Fibroblast of gingiva (primary cell): ENCODE results near the gene SYT5.
"Not testable (repeated sequence)": the region's sequence is repeated elsewhere in the genome, so short reads cannot be mapped to it uniquely, and the experiment has no call there.

Experiments
- DNase-seq: peaks from one replicate; pipeline ENCODE4 v3.0.0-alpha.2; 2011; ENCODE audit warnings: low read depth

The SYT5 gene

DNA sequence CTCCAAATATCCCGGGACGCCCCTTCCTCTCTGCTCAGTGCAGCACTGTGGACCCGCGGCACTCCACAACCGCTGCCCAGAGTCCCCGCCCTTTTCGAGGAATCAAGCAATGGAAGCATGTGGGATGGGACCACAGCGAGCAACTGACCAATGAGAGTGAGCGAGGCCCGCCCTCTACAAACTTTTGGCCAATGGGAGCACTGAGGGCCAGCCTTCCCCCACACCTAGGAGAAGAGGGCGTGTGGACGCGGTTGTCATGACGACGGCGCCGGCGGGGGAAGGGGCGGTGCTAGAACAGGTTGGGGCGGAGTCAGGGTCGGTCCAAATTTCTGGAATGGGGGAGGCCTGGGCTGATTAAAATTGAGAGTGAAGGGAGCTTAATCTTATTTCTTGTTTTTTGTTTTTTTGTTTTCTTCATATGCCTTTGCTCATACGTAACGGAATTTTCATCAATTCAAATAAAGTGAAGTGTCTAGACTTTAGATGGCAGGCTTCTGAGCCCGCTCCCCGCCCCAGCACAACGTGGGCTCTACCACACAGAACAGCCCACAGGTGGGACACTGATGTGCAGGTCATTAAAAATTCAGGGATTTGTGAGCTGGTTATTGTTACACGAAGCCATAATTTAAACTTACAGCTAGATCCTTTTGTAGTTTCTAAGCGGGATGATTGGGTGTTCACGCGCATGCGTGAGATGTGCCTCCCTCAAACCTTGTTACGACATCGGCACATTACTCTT is 13.4 kb downstream of the SYT5 start, which contains the start of gene DNAAF3:
TSS of gene DNAAF3 (minus strand) at position 84 of the 739 bp plus-strand sequence. CDS start 200 bp downstream, outside the sequence.
- DNase-seq, result peak; percentile 93

- peak; percentile 60 for DNase-seq
Observed at GRCh38 chr19:55165952-55166529, 14.0 kb downstream of the SYT5 start.

DNA sequence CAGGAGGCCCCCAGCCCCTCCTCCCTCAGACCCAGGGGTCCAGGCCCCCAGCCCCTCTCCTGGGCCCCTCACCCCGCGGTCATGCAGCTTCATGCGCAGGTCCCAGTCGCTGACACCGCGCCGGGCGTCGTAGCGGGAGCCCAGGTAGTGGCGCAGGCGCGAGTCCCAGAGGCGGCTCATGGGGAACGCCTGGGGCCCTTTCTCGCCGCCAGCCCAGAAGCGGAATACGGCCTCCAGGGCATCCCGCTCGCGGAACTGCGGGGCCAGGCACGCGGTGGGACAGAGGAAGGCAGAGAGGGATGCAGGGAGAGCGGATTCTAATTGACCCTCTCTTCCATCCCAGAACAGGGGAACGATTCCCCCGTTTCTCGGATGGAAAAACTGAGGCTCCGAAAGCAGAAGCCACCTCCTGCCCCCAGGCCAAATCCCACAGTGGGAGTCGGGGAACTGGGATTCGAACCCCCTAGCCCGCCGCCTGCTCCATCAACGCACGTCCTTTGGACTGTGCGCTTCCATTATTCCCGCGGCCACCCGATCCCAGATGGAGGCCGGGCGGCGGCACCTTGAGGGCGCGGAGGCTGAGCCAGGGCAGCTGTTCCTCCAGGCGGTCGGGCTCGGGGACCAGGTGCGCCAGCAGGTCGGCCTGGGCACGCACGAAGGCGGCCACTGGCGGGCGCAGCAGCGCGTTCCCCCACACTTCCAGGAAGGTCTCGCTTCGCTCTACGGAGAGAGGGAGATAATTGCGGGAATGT is 18.3 kb downstream of the SYT5 start:
- no peak for DNase-seq

GRCh38 chr19:55160986-55161365 is 19.1 kb downstream of the SYT5 start:
- DNase-seq, result no peak

GRCh38 chr19:55160128-55160985 is 19.7 kb downstream of the SYT5 start:
- DNase-seq, result peak; percentile 48

- no peak for DNase-seq
Observed at GRCh38 chr19:55158848-55159749, 21.0 kb downstream of the SYT5 start.

- no peak for DNase-seq
Observed at GRCh38 chr19:55158423-55158822, 21.7 kb downstream of the SYT5 start.

GRCh38 chr19:55157064-55157908 is 22.8 kb downstream of the SYT5 start, which contains the start of gene TNNI3:
TNNI3 (minus strand) TSS chr19:55157732; CDS start chr19:55157589, 143 bp downstream.
- no peak for DNase-seq

DNA sequence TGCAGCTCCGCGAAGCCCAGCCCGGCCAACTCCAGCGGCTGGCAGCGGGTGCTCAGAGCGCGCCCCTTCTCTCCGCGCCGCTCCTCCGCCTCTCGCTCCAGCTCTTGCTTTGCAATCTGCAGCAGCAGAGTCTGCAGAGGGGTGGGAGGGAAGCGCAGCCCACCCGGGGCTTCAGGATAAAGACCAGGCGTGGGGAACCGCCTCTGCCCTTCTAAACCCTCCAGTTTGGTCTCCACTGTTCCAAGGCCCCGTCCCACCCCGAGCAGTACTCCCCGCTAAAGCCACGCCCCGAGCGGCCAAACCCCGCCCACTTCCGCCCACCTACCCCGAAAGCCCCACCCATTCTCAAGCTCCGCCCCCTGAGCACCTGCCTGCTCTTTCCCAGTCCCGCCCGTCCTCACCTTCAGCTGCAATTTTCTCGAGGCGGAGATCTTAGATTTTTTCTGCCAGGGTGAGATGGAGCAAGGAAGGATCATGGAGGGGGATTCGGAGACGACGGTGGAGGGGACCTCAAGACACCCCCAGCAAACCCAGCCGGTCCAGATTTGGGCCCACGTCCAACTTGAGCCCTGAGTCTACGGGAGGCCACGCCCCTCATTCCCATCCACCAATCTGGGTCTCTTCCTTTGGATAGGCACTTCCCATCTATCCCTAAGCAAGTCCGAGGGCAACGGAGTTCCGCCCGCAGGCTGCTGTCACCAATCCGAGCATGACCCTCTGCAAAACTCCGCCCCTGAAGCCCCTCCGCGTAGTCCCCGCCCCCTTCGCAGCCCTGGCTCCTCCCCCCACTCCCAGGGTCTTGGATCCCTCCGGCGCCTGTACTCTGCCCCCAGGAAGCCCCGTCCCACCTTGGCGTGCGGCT is 23.7 kb downstream of the SYT5 start:
- peak; percentile 24 for DNase-seq

DNA sequence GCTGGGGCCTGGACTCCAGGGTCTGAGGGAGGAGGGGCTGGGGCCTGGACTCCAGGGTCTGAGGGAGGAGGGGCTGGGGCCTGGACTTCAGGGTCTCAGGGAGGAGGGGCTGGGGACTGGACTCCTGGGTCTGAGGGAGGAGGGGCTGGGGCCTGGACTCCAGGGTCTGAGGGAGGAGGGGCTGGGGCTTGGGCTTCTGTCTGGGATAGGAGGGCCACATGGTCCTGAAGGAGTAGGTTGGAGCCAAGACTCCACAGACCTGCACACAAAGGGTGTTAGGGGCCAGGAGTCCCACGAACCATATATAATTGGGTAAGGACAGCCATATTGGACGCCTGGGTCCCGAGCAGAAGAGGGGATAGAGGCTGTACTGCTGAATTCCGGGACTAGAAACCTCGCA is 24.3 kb downstream of the SYT5 start:
- not testable (repeated sequence) for DNase-seq

DNA sequence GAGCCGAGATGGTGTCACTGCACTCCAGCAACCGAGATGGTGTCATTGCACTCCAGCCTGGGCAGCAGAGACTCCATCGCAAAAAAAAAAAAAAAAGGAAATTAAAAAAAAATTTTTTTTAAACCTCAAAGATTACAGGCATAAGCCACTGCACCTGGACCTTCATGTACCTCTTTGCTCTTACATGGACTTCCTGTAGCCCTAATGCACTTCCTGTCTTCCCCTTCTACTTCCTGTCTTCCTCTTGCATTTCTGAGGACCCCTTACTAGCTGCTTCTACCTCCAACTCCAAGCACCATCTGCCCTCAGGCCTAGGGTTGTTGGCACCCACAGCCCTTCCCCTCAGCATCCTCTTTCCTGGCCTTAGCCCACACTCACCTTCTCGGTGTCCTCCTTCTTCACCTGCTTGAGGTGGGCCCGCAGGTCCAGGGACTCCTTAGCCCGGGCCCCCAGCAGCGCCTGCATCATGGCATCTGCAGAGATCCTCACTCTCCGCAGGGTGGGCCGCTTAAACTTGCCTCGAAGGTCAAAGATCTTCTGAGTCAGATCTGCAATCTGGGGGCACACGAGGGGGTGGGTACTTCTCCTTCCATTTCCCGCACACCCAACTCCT is 26.3 kb downstream of the SYT5 start:
- no peak for DNase-seq

- DNase-seq, result no peak
Observed at GRCh38 chr19:55152017-55152416, 28.1 kb downstream of the SYT5 start.

- no peak for DNase-seq
Observed at GRCh38 chr19:55149078-55150003, 30.7 kb downstream of the SYT5 start, which contains the start of gene TNNT1. TNNT1 (minus strand) TSS chr19:55149206; CDS start chr19:55147157, 2,049 bp downstream.

GRCh38 chr19:55147545-55148251 is 32.4 kb downstream of the SYT5 start:
- no peak for DNase-seq

DNA sequence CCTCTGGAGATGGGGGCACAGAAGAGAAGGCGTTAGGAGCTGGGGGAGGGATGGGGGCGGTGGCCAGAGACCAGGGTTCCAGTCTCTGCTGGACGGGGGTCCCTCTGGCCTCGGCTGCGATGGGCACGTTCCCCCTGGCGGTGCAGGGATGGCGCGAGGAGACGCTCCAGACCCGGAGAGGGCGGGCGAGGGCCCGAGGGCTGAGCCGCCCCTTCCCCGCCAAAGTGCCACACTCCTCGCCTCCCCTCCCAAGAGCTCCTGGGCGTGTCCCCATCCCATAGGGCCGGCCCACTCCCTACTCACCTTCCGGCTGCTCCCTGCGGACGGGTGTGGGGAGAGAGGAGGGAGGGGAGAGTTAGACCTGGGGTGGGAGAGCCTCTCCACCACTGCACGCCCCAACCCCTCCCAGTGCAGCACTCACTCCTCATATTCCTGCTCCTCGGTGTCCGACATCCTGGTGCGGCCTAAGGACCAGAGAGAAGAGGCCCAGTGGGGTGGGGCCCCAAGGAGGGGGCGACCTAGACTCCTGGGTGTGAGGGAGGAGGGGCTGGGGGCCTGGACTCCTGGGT is 33.3 kb downstream of the SYT5 start:
- no peak for DNase-seq

DNA sequence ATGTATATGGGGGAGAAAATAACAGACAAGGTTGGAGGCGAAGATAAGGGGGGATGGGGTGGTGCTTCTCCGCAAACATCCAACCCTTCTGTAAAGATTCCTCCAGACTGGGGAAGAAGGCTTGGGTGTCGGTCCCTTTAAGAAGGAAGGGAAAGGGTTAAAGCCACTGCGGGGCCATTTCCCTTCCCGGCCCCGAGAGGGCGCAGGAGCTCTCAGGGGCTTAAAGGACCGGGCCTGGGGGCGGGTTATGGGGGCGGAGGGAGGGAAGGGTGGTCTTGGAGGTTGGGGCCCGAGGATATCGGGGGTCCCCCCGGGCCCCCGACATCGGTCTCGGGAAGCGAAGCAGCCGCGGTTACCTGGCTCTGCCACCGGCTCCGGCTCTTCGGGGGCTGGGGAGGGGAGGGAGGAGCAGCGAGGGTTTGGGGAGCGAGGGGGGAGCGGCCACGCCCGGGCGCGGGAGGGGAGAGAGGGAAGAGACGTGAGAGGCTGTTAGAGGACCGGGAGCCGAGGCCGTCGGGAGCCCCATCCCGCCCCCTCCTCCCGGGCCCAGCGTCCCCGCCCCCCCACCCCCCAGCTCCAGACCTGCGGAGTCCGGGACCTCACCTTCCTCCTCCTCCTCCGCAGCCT is 33.9 kb downstream of the SYT5 start:
- no peak for DNase-seq
